HEK293 (cell line): Measurements from ENCODE around the gene IFT172.

ENCODE experiments used
- FEZF1 ChIP-seq: fragments of 450-650 bp; formaldehyde crosslinking; IDR thresholded peaks from 2 replicates; pipeline ENCODE4 v1.5.1; 2016; ENCODE audit warnings: missing biosample characterization, missing genetic modification characterization
- HOXA7 ChIP-seq: sonication (generic); formaldehyde crosslinking; IDR thresholded peaks from 2 replicates; pipeline ENCODE4 v1.8.1; 2022; ENCODE audit warnings: missing genetic modification reagents, borderline replicate concordance
- IKZF3 ChIP-seq: fragments of 450-650 bp; IDR thresholded peaks from 2 replicates; pipeline ENCODE4 v1.5.0; 2018; ENCODE audit warnings: missing biosample characterization, mild to moderate bottlenecking, missing genetic modification characterization, moderate library complexity
- REPIN1 ChIP-seq: fragments of 450-650 bp; formaldehyde crosslinking; IDR thresholded peaks from 2 replicates; pipeline ENCODE4 v1.5.1; 2017; ENCODE audit warnings: missing biosample characterization, missing genetic modification characterization, low read depth
- TCF7L2 ChIP-seq: IDR thresholded peaks from 2 replicates; pipeline ENCODE4 v1.6.1; 2011; ENCODE audit warnings: low read depth, mild to moderate bottlenecking, inconsistent platforms, low read length, moderate library complexity, borderline replicate concordance
- WT1 ChIP-seq: fragments of 450-650 bp; formaldehyde crosslinking; IDR thresholded peaks from 2 replicates; pipeline ENCODE4 v1.5.1; 2016; ENCODE audit warnings: missing biosample characterization, missing genetic modification characterization
- ZBTB20 ChIP-seq: fragments of 450-650 bp; formaldehyde crosslinking; IDR thresholded peaks from 2 replicates; pipeline ENCODE4 v1.5.1; 2016; ENCODE audit warnings: missing biosample characterization, missing genetic modification characterization
- ZNF169 ChIP-seq: fragments of 450-650 bp; formaldehyde crosslinking; IDR thresholded peaks from 2 replicates; pipeline ENCODE4 v1.5.1; 2016; ENCODE audit warnings: missing biosample characterization, missing genetic modification characterization
- ZNF214 ChIP-seq: fragments of 450-650 bp; formaldehyde crosslinking; IDR thresholded peaks from 2 replicates; pipeline ENCODE4 v1.5.1; 2017; ENCODE audit warnings: missing biosample characterization, mild to moderate bottlenecking, missing genetic modification characterization, borderline replicate concordance
- ZNF221 ChIP-seq: fragments of 450-650 bp; formaldehyde crosslinking; IDR thresholded peaks from 2 replicates; pipeline ENCODE4 v1.5.1; 2017; ENCODE audit warnings: missing biosample characterization, missing genetic modification characterization, borderline replicate concordance
- ZNF341 ChIP-seq: fragments of 450-650 bp; formaldehyde crosslinking; IDR thresholded peaks from 2 replicates; pipeline ENCODE4; 2016; ENCODE audit warnings: low read depth, missing biosample characterization, missing genetic modification characterization
- ZNF366 ChIP-seq: fragments of 450-650 bp; formaldehyde crosslinking; conservative IDR thresholded peaks from 2 replicates; pipeline ENCODE4 v1.5.1; 2016; ENCODE audit warnings: missing biosample characterization, missing genetic modification characterization
- ZNF555 ChIP-seq: fragments of 450-650 bp; formaldehyde crosslinking; conservative IDR thresholded peaks from 2 replicates; pipeline ENCODE4 v1.5.1; 2017; ENCODE audit warnings: missing biosample characterization, mild to moderate bottlenecking, missing genetic modification characterization, inconsistent platforms
- ZNF658 ChIP-seq: fragments of 450-650 bp; formaldehyde crosslinking; IDR thresholded peaks from 2 replicates; pipeline ENCODE4; 2016; ENCODE audit warnings: missing biosample characterization, missing genetic modification characterization
- ZNF670 ChIP-seq: fragments of 450-650 bp; formaldehyde crosslinking; IDR thresholded peaks from 2 replicates; pipeline ENCODE4 v1.5.1; 2016; ENCODE audit warnings: missing biosample characterization, missing genetic modification characterization, low read depth
- ZNF707 ChIP-seq: fragments of 450-650 bp; formaldehyde crosslinking; IDR thresholded peaks from 2 replicates; pipeline ENCODE4 v1.5.1; 2016; ENCODE audit warnings: missing biosample characterization, missing genetic modification characterization
- ZNF777 ChIP-seq: fragments of 450-650 bp; formaldehyde crosslinking; IDR thresholded peaks from 2 replicates; pipeline ENCODE4 v1.5.1; 2017; ENCODE audit warnings: missing biosample characterization, missing genetic modification characterization, borderline replicate concordance
- ZNF785 ChIP-seq: fragments of 450-650 bp; formaldehyde crosslinking; IDR thresholded peaks from 2 replicates; pipeline ENCODE4 v1.5.1; 2016; ENCODE audit warnings: missing biosample characterization, missing genetic modification characterization
- ZNF791 ChIP-seq: fragments of 450-650 bp; formaldehyde crosslinking; IDR thresholded peaks from 2 replicates; pipeline ENCODE4 v1.5.1; 2016; ENCODE audit warnings: missing biosample characterization, missing genetic modification characterization
- ZNF792 ChIP-seq: fragments of 450-650 bp; formaldehyde crosslinking; IDR thresholded peaks from 2 replicates; pipeline ENCODE4 v1.5.1; 2016; ENCODE audit warnings: missing biosample characterization, missing genetic modification characterization
- ZXDB ChIP-seq: fragments of 450-650 bp; formaldehyde crosslinking; IDR thresholded peaks from 2 replicates; pipeline ENCODE4 v1.5.1; 2016; ENCODE audit warnings: missing biosample characterization, missing genetic modification characterization
- TF ChIP-seq, protein P1 (sequence below): fragments of 450-650 bp; formaldehyde crosslinking; IDR thresholded peaks from 2 replicates; pipeline ENCODE4 v1.5.1; 2017; ENCODE audit warnings: missing biosample characterization, missing genetic modification characterization
- TF ChIP-seq, protein P2 (sequence below): fragments of 450-650 bp; formaldehyde crosslinking; optimal IDR thresholded peaks from 2 replicates; pipeline ENCODE3; 2016; ENCODE audit warnings: missing biosample characterization, mild to moderate bottlenecking, missing genetic modification characterization
- TF ChIP-seq, protein P3 (sequence below): fragments of 450-650 bp; formaldehyde crosslinking; IDR thresholded peaks from 2 replicates; pipeline ENCODE4 v1.5.1; 2016; ENCODE audit warnings: missing biosample characterization, missing genetic modification characterization
- TF ChIP-seq, protein P4 (sequence below): fragments of 450-650 bp; formaldehyde crosslinking; IDR thresholded peaks from 2 replicates; pipeline ENCODE4 v1.5.1; 2017; ENCODE audit warnings: missing biosample characterization, missing genetic modification characterization
- TF ChIP-seq, protein P5 (sequence below): fragments of 450-650 bp; formaldehyde crosslinking; conservative IDR thresholded peaks from 2 replicates; pipeline ENCODE4 v1.5.1; 2016; ENCODE audit warnings: low read depth, missing biosample characterization, missing genetic modification characterization
- TF ChIP-seq, protein P6 (sequence below): fragments of 450-650 bp; formaldehyde crosslinking; IDR thresholded peaks from 2 replicates; pipeline ENCODE4 v1.5.1; 2017; ENCODE audit warnings: missing biosample characterization, missing genetic modification characterization

IFT172 gene

DNA sequence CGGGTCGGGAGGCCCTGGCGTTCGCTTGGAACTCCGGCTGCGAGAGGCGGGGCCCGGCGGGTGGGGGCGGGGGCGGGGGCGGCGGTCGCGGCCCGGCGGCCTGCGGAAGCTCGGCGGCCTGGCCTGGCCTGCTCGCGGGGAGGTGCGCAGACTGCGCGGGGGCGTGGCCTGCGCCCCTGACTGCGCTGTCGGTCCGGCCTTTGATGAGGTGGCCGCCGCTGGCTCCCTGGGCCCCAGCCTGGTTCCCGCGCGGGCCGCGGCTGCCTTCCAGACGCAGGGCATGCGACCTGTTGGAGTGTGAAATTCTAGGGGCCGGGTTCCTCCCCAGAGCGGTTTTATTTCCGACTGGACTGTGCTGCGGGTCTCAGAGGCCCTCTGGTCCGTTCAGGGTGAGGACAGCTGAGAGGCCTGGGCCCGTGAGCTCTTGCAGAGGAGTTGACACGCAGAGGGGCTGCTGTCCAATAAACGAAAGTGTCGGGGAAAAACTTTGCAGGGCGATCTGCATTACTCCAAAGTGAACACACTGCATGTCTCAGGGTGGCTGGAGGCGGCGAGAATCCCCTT, 60.5 kb downstream of the IFT172 start (continued):
- TF ChIP-seq ZNF707 (tag by site-specific recombination) (no peak), FEZF1 (no peak), ZNF670 (tag by site-specific recombination) (no peak), ZBTB20 (tag by site-specific recombination) (no peak; the same call in 1 of the 2 replicates), ZNF792 (tag by site-specific recombination) (no peak), REPIN1 (tag by site-specific recombination) (no peak), ZNF169 (tag by site-specific recombination) (no peak), ZNF785 (tag by site-specific recombination) (no peak), TCF7L2 (peak; percentile 94), IKZF3 (tag by site-specific recombination) (no peak), ZNF366 (tag by site-specific recombination) (no peak), ZNF221 (tag by site-specific recombination) (no peak), ZNF214 (no peak), ZXDB (tag by site-specific recombination) (peak; percentile 46), WT1 (tag by site-specific recombination) (no peak), ZNF658 (tag by site-specific recombination) (no peak), ZNF341 (tag by site-specific recombination) (peak; percentile 12; the same call in 1 of the 2 replicates), ZNF791 (tag by site-specific recombination) (no peak), HOXA7 (no peak), ZNF777 (no peak), ZNF555 (no peak)
- TF ChIP-seq, protein P1, sequence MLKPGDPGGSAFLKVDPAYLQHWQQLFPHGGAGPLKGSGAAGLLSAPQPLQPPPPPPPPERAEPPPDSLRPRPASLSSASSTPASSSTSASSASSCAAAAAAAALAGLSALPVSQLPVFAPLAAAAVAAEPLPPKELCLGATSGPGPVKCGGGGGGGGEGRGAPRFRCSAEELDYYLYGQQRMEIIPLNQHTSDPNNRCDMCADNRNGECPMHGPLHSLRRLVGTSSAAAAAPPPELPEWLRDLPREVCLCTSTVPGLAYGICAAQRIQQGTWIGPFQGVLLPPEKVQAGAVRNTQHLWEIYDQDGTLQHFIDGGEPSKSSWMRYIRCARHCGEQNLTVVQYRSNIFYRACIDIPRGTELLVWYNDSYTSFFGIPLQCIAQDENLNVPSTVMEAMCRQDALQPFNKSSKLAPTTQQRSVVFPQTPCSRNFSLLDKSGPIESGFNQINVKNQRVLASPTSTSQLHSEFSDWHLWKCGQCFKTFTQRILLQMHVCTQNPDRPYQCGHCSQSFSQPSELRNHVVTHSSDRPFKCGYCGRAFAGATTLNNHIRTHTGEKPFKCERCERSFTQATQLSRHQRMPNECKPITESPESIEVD (tag by site-specific recombination): no peak
- TF ChIP-seq, protein P2, sequence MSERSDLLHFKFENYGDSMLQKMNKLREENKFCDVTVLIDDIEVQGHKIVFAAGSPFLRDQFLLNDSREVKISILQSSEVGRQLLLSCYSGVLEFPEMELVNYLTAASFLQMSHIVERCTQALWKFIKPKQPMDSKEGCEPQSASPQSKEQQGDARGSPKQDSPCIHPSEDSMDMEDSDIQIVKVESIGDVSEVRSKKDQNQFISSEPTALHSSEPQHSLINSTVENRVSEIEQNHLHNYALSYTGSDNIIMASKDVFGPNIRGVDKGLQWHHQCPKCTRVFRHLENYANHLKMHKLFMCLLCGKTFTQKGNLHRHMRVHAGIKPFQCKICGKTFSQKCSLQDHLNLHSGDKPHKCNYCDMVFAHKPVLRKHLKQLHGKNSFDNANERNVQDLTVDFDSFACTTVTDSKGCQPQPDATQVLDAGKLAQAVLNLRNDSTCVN (tag by site-specific recombination): peak; percentile 64
- TF ChIP-seq, protein P3, sequence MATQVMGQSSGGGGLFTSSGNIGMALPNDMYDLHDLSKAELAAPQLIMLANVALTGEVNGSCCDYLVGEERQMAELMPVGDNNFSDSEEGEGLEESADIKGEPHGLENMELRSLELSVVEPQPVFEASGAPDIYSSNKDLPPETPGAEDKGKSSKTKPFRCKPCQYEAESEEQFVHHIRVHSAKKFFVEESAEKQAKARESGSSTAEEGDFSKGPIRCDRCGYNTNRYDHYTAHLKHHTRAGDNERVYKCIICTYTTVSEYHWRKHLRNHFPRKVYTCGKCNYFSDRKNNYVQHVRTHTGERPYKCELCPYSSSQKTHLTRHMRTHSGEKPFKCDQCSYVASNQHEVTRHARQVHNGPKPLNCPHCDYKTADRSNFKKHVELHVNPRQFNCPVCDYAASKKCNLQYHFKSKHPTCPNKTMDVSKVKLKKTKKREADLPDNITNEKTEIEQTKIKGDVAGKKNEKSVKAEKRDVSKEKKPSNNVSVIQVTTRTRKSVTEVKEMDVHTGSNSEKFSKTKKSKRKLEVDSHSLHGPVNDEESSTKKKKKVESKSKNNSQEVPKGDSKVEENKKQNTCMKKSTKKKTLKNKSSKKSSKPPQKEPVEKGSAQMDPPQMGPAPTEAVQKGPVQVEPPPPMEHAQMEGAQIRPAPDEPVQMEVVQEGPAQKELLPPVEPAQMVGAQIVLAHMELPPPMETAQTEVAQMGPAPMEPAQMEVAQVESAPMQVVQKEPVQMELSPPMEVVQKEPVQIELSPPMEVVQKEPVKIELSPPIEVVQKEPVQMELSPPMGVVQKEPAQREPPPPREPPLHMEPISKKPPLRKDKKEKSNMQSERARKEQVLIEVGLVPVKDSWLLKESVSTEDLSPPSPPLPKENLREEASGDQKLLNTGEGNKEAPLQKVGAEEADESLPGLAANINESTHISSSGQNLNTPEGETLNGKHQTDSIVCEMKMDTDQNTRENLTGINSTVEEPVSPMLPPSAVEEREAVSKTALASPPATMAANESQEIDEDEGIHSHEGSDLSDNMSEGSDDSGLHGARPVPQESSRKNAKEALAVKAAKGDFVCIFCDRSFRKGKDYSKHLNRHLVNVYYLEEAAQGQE (tag by site-specific recombination): peak; percentile 81
- TF ChIP-seq, protein P4, sequence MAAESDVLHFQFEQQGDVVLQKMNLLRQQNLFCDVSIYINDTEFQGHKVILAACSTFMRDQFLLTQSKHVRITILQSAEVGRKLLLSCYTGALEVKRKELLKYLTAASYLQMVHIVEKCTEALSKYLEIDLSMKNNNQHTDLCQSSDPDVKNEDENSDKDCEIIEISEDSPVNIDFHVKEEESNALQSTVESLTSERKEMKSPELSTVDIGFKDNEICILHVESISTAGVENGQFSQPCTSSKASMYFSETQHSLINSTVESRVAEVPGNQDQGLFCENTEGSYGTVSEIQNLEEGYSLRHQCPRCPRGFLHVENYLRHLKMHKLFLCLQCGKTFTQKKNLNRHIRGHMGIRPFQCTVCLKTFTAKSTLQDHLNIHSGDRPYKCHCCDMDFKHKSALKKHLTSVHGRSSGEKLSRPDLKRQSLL (tag by site-specific recombination): no peak
- TF ChIP-seq, protein P5, sequence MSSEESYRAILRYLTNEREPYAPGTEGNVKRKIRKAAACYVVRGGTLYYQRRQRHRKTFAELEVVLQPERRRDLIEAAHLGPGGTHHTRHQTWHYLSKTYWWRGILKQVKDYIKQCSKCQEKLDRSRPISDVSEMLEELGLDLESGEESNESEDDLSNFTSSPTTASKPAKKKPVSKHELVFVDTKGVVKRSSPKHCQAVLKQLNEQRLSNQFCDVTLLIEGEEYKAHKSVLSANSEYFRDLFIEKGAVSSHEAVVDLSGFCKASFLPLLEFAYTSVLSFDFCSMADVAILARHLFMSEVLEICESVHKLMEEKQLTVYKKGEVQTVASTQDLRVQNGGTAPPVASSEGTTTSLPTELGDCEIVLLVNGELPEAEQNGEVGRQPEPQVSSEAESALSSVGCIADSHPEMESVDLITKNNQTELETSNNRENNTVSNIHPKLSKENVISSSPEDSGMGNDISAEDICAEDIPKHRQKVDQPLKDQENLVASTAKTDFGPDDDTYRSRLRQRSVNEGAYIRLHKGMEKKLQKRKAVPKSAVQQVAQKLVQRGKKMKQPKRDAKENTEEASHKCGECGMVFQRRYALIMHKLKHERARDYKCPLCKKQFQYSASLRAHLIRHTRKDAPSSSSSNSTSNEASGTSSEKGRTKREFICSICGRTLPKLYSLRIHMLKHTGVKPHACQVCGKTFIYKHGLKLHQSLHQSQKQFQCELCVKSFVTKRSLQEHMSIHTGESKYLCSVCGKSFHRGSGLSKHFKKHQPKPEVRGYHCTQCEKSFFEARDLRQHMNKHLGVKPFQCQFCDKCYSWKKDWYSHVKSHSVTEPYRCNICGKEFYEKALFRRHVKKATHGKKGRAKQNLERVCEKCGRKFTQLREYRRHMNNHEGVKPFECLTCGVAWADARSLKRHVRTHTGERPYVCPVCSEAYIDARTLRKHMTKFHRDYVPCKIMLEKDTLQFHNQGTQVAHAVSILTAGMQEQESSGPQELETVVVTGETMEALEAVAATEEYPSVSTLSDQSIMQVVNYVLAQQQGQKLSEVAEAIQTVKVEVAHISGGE (tag by site-specific recombination): no peak
- TF ChIP-seq, protein P6, sequence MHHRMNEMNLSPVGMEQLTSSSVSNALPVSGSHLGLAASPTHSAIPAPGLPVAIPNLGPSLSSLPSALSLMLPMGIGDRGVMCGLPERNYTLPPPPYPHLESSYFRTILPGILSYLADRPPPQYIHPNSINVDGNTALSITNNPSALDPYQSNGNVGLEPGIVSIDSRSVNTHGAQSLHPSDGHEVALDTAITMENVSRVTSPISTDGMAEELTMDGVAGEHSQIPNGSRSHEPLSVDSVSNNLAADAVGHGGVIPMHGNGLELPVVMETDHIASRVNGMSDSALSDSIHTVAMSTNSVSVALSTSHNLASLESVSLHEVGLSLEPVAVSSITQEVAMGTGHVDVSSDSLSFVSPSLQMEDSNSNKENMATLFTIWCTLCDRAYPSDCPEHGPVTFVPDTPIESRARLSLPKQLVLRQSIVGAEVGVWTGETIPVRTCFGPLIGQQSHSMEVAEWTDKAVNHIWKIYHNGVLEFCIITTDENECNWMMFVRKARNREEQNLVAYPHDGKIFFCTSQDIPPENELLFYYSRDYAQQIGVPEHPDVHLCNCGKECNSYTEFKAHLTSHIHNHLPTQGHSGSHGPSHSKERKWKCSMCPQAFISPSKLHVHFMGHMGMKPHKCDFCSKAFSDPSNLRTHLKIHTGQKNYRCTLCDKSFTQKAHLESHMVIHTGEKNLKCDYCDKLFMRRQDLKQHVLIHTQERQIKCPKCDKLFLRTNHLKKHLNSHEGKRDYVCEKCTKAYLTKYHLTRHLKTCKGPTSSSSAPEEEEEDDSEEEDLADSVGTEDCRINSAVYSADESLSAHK: no peak
